Esophagus squamous epithelium (tissue), 5 donors: ENCODE data around the gene ZNF487. TPM values are rescaled to one million over a fixed set of nuclear protein-coding genes. Genes with fewer than 3 reads are reported as not detected.

Experiments
- DNase-seq: peaks from one replicate; lab custom pipeline; 2025; lab: John Stamatoyannopoulos, UW
- H3K27ac ChIP-seq, 4 donors: fragments of 200-600 bp; sonication (generic); one replicate each; pipeline ENCODE4 v1.5.1; 2016 to 2019; ENCODE audit warnings: mild to moderate bottlenecking in 1 of 4
- H3K27me3 ChIP-seq, 4 donors: fragments of 200-600 bp; sonication (generic); 1 replicate in 3 of 4; 2 replicates in 1 of 4; pipeline versions ENCODE4 v1.5.1 to v1.6.0; 2017 to 2021; ENCODE audit warnings: antibody characterized with exemption in 1 of 4
- H3K36me3 ChIP-seq, 3 donors: fragments of 200-600 bp; sonication (generic); one replicate each; pipeline ENCODE4 v1.5.1; 2016 to 2019
- H3K4me1 ChIP-seq, 3 donors: fragments of 200-600 bp; sonication (generic); one replicate each; pipeline ENCODE4 v1.5.1; 2017 to 2019
- H3K4me3 ChIP-seq, 4 donors: fragments of 200-600 bp; sonication (generic); 1 replicate in 3 of 4; 2 replicates in 1 of 4; pipeline ENCODE4 v1.5.1; 2016 to 2019; ENCODE audit warnings: mild to moderate bottlenecking in 2 of 4, moderate library complexity in 1 of 4
- H3K9me3 ChIP-seq, 3 donors: fragments of 200-600 bp; sonication (generic); one replicate each; pipeline ENCODE4 v1.5.1; 2016 to 2019
- POLR2A ChIP-seq, 4 donors: fragments of 450-650 bp; IDR thresholded peaks; one replicate each; pipeline ENCODE4 v1.6.1; 2017; ENCODE audit warnings: antibody characterized with exemption in 4 of 4, mild to moderate bottlenecking in 4 of 4, moderate library complexity in 3 of 4
- WGBS, 2 donors: methylation state at CpG; one replicate each; pipeline ENCODE4 v1.1.5; 2018; 5-methylcytosine and 5-hydroxymethylcytosine counted together
- intact Hi-C: fragments of 100-400 bp; cut with DNase I; formaldehyde crosslinking; loops from one replicate; pipeline ENCODE4 v1.15.0; 2022
- total RNA-seq, 4 donors: library from RNA; depleted of rRNA; stranded (reverse); fragments of >200 nt; gene quantifications; one replicate each; pipeline ENCODE4 v1.1.0, GENCODE V29; 2016
- TF ChIP-seq, protein P1 (sequence below), 6 experiments: fragments of 450-650 bp in 4 of 6; fragments of 200-600 bp in 2 of 6; sonication (generic) in 2 of 6; IDR thresholded peaks; one replicate each; pipeline ENCODE4 v1.5.1; 2016 to 2019; ENCODE audit warnings: antibody characterized with exemption in 6 of 6, mild to moderate bottlenecking in 4 of 6, moderate library complexity in 4 of 6
- donor health status: DM: yes; HTN: yes; CAD: no.

The ZNF487 gene
- total RNA-seq, result 1 to 10 TPM; 1.7 to 4.6 (median 4.2) TPM

DNA sequence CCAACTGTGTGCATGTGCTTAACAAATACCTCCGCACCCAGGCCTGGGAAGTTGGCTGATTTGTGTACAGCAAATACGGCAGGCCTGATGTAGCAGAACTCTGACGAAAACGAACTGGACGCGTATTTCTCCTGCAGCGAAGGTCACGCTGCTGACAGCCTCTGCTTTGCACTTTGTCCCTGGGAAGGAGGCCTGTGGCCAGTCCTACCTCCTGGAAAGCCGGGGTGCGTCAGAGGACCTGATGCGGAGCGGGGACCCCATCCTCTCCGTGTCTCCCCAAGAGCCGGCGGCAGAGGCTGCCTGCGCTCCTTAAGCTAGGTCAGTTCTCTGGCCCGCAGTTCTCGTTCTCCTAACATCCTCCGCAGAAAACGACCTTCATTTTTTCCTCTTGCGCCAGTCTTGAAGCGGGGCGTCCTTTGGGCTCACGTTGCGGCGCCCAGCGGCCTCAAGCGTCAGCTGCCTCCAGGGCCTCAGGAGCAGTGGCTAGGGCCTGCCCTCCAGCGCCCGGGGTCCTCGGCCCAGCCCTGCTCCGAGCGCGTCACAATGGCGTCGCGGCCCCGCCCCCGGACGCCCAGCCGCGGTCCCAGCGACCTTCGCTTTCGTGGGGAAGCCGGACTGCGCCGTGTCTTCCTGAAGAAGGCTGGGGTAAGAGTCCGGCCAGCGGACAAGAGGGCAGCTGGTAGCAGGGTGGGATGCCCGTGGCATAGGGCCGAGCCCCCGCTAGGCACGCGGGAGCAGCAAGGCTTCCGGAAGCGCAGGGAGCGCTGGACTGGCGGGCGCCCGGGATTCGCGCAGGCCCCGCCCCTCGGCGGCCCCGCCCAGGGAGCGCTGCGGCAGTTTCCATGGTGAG, at the start of gene ZNF487:
TSS of gene ZNF487 (plus strand) at position 821 of the 850 bp plus-strand sequence. CDS start 38,703 bp downstream, outside the sequence.
- no peaks in the 10 kb centered on the region for H3K9me3 ChIP-seq
- peak within 1 kb of the TSS; percentile 94 to 100 (median 96) for H3K27ac ChIP-seq
- peak within 1 kb of the TSS; percentile 63 to 99 (median 77) for H3K4me3 ChIP-seq
- TF ChIP-seq, protein P1, sequence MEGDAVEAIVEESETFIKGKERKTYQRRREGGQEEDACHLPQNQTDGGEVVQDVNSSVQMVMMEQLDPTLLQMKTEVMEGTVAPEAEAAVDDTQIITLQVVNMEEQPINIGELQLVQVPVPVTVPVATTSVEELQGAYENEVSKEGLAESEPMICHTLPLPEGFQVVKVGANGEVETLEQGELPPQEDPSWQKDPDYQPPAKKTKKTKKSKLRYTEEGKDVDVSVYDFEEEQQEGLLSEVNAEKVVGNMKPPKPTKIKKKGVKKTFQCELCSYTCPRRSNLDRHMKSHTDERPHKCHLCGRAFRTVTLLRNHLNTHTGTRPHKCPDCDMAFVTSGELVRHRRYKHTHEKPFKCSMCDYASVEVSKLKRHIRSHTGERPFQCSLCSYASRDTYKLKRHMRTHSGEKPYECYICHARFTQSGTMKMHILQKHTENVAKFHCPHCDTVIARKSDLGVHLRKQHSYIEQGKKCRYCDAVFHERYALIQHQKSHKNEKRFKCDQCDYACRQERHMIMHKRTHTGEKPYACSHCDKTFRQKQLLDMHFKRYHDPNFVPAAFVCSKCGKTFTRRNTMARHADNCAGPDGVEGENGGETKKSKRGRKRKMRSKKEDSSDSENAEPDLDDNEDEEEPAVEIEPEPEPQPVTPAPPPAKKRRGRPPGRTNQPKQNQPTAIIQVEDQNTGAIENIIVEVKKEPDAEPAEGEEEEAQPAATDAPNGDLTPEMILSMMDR (IDR thresholded peaks at IDR 0.05), result peak in 4 of 6 experiments; percentile 1 to 24 (median 13)
- TF ChIP-seq POLR2A (IDR thresholded peaks at IDR 0.05), result peak in 3 of 4 donors; percentile 65 to 91 (median 81)
- 0% methylated on average over 6 to 20 of the region's 69 CpGs for WGBS, 2 donors
- DNase-seq, result peak; percentile 63
- no peaks in the 10 kb centered on the region for H3K36me3 ChIP-seq
- intact Hi-C loops, result no loop called here
- no peaks in the 10 kb centered on the region for H3K27me3 ChIP-seq
- H3K4me1 ChIP-seq, result peaks cover 4 to 30% (median 10%) of the 10 kb centered on the region in 3 donors

DNA sequence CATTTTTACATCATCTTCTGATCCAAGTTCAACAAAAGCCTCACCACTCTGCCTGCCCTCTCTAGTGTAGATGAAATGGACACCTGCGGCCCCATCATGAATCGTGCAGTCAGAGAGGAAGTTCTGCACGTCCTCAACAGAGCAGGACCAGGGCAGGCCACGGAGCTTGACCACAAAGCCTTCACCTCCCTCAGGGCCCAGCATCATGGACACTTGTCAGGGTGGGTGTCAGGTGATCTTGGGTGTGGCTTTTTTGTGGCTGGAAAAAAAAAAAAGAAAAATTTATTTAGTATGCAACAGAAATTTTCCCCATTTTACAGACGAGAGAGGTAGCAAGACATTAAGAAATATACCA, 49.3 kb upstream of the ZNF487 start:
- intact Hi-C loops, result no loop called here
- DNase-seq, result no peak
- TF ChIP-seq POLR2A (IDR thresholded peaks at IDR 0.05), result no peak
- TF ChIP-seq, protein P1 (IDR thresholded peaks at IDR 0.05), result no peak
- Histone ChIP-seq H3K4me1 (peaks cover 0 to 28% (median 9%) of the 10 kb centered on the region in 3 donors), H3K4me3 (no peak overlapping the region), H3K27ac (no peak overlapping the region), H3K27me3 (no peaks in the 10 kb centered on the region), H3K9me3 (no peaks in the 10 kb centered on the region), H3K36me3 (peaks cover 19 to 81% (median 55%) of the 10 kb centered on the region in 3 donors)
- 49 to 59% methylated on average over 5 of the region's 5 CpGs for WGBS, 2 donors

DNA sequence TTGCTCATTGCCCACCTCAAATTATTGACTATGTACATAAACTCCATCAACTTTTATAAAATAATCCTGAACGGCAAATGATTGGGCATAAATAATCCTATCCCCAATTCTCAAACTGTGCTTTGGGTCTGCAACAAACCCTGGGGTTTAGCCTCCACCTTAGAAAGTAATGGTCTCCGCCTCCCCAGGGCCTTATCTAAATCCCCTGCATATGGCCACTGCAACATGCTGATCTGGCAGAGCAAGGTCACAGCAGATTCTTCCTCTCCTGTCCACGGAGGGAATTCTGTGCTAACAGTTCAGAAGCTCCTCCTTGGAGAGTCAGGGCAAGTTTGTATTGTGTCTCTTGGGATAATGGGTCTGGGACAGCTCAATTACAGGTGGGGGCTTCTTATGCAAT, 47.0 kb upstream of the ZNF487 start:
- no peaks in the 10 kb centered on the region for H3K9me3 ChIP-seq
- H3K4me3 ChIP-seq, result no peak overlapping the region
- H3K4me1 ChIP-seq, result peaks cover 3 to 50% (median 14%) of the 10 kb centered on the region in 3 donors
- H3K36me3 ChIP-seq, result peaks cover 22 to 100% (median 63%) of the 10 kb centered on the region in 3 donors
- DNase-seq, result no peak
- 54 to 62% methylated on average over 3 of the region's 3 CpGs for WGBS, 2 donors
- H3K27me3 ChIP-seq, result no peaks in the 10 kb centered on the region
- intact Hi-C loops, result no loop called here
- TF ChIP-seq, protein P1 (IDR thresholded peaks at IDR 0.05), result no peak
- TF ChIP-seq POLR2A (IDR thresholded peaks at IDR 0.05), result no peak
- H3K27ac ChIP-seq, result no peak overlapping the region

DNA sequence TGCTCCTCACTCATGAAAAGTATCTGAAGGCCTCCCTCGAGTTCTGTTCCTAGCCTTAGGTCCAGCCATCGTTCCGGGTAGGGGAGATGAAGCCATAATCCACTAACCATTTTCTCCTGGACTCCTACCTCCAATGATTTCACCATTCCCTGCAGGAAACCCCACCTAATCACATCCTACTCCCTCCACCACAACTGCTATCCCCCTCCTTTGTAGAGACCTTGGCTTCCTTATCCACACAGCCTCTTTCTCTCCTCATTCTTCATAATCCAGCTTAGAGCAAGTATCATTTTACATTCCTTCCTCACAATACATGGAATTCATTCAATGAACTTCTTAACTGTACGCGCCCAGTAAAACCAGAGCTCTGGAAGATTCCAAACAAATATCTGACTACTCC, 46.6 kb upstream of the ZNF487 start:
- H3K4me3 ChIP-seq, result no peak overlapping the region
- H3K9me3 ChIP-seq, result no peaks in the 10 kb centered on the region
- H3K4me1 ChIP-seq, result peaks cover 8 to 55% (median 19%) of the 10 kb centered on the region in 3 donors
- peaks cover 22 to 99% (median 63%) of the 10 kb centered on the region in 3 donors for H3K36me3 ChIP-seq
- no peak overlapping the region for H3K27ac ChIP-seq
- TF ChIP-seq, protein P1 (IDR thresholded peaks at IDR 0.05), result no peak
- no peak for TF ChIP-seq POLR2A (IDR thresholded peaks at IDR 0.05)
- intact Hi-C loops, result no loop called here
- no peak for DNase-seq
- WGBS, 2 donors, result 70 to 85% methylated on average over 5 of the region's 5 CpGs
- H3K27me3 ChIP-seq, result no peaks in the 10 kb centered on the region

DNA sequence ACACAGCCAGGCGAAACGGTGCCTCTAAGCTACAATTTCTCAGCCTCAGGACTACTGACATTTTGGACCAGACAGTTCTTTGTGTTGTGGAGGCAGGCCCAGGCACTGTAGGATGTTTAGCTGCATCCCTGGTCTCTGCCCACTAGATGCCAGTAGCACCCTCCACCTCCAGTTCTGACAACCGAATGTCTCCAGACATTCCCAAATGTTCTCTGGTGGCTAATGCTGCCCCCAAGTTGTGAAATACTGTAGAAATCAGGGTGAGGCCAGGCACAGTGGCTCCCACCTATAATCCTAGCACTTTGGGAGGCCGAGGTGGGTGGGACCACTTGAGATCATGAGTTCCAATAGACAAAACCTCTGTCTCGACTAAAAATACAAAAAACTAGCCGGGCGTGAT, 46.2 kb upstream of the ZNF487 start:
- no peak for DNase-seq
- intact Hi-C loops, result no loop called here
- Histone ChIP-seq H3K4me3 (no peak overlapping the region), H3K36me3 (peaks cover 22 to 95% (median 63%) of the 10 kb centered on the region in 3 donors), H3K4me1 (peaks cover 12 to 59% (median 22%) of the 10 kb centered on the region in 3 donors), H3K9me3 (no peaks in the 10 kb centered on the region), H3K27me3 (no peaks in the 10 kb centered on the region), H3K27ac (peak overlapping the region in 2 of 4 donors; percentile 27 to 43)
- WGBS, 2 donors, result 42 to 73% methylated on average over 3 to 5 of the region's 7 CpGs
- TF ChIP-seq POLR2A (IDR thresholded peaks at IDR 0.05), result no peak
- TF ChIP-seq, protein P1 (IDR thresholded peaks at IDR 0.05), result peak in 5 of 6 experiments; percentile 14 to 56 (median 39)
